Activated CD4-positive, alpha-beta memory T cell treated with anti-CD3 and anti-CD28 coated beads, Interleukin-2, amount 10 ng/mL, durations not matched to agents 7 days and 5 days (primary cell): ENCODE data around the gene DSTN. TPM values are rescaled to one million over a fixed set of nuclear protein-coding genes. Genes with fewer than 3 reads are reported as not detected.

Experiments used
- CTCF ChIA-PET: fragments of 350-600 bp; sonication (Branson Sonifier 250); formaldehyde crosslinking; loops from one replicate; lab custom pipeline; 2021; ENCODE audit warnings: antibody characterized with exemption, inconsistent platforms; lab: Charles Lee
- POLR2A ChIA-PET: fragments of 350-600 bp; sonication (Branson Sonifier 250); formaldehyde crosslinking; loops from one replicate; lab custom pipeline; 2021; ENCODE audit warnings: antibody characterized with exemption; lab: Charles Lee
- DNase-seq: peaks from one replicate; pipeline ENCODE4 v3.0.0-alpha.2; 2020
- H3K27ac Mint-ChIP-seq: one replicate; pipeline ENCODE4 v1.8.0; 2021; ENCODE audit warnings: mild to moderate bottlenecking, mixed read lengths
- H3K27me3 Mint-ChIP-seq: one replicate; pipeline ENCODE4 v1.8.0; 2021; ENCODE audit warnings: mixed read lengths
- H3K36me3 Mint-ChIP-seq: one replicate; pipeline ENCODE4 v1.8.0; 2021; ENCODE audit warnings: low read depth, mixed read lengths
- H3K4me1 Mint-ChIP-seq: one replicate; pipeline ENCODE4 v1.8.0; 2021; ENCODE audit warnings: mixed read lengths
- H3K4me3 Mint-ChIP-seq: one replicate; pipeline ENCODE4 v1.8.0; 2021; ENCODE audit warnings: mild to moderate bottlenecking, mixed read lengths
- H3K9me3 Mint-ChIP-seq: one replicate; pipeline ENCODE4 v1.8.0; 2021; ENCODE audit warnings: mixed read lengths
- total RNA-seq, 2 experiments: library from RNA; stranded (reverse); gene quantifications; one replicate each; pipeline ENCODE4 v1.2.3, GENCODE V29; 2021

Gene DSTN
- total RNA-seq, 2 experiments from 2014 or later, result 104 to 109 TPM

DNA sequence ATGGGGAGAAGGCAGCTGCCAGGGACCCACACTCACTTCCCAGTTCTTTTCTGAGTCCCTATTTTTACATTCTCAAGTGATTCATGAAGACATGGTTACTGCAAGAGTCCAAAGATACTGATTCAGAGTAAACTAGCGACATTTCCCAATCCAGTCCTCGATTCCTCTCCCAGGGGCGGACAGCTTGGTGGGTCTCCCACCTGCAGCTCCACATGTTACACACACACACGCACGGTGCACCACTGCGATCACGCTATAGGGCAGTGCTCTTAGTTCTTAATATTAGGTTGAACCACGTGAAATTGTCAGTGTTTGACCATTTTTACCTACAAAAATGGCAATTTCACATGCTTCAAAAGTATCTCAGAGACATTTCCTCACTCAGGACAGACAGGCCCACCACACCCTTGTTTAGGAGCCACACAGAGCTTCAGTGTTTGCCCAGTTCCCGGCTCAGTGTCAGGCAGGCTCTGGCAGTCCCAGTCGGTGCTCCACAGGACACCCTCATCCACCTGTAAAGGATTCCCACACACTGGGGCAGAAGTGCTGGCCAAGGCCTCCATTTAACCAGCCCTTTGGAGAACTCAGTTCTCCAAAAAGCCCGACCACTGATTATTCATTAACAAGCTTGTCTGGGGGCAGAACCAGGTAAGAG is 60.4 kb downstream of the DSTN start:
- Mint-ChIP-seq H3K4me1 (no peaks in the 10 kb centered on the region), H3K4me3 (no peak overlapping the region), H3K9me3 (no peaks in the 10 kb centered on the region), H3K27me3 (no peaks in the 10 kb centered on the region), H3K36me3 (peaks cover 41% of the 10 kb centered on the region), H3K27ac (no peak overlapping the region)
- CTCF ChIA-PET, result no interaction called here
- POLR2A ChIA-PET, result no interaction called here
- no peak for DNase-seq

DNA sequence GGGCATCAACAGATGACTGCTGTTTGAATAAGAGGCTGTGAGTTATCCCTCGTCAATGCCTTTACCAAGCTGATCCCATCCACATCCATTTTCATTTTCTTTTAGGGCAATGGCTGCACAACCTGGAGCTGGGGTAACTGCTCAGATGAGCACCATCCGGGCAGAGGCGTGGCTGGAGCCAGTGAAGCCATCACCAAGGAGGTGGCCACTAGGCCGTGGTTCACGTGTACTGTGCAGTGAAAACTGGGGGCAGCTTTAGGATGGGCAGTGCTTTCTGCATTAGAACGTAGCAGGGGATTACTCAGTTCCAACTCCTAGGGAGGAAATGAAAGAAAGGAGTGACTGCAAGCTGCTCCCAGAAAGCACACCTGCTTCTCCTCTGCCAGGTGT is 60.9 kb downstream of the DSTN start:
- Mint-ChIP-seq H3K27ac (no peak overlapping the region), H3K27me3 (no peaks in the 10 kb centered on the region), H3K4me3 (no peak overlapping the region), H3K9me3 (no peaks in the 10 kb centered on the region), H3K4me1 (no peaks in the 10 kb centered on the region), H3K36me3 (peaks cover 42% of the 10 kb centered on the region)
- ChIA-PET POLR2A (no interaction called here), CTCF (no interaction called here)
- no peak for DNase-seq

DNA sequence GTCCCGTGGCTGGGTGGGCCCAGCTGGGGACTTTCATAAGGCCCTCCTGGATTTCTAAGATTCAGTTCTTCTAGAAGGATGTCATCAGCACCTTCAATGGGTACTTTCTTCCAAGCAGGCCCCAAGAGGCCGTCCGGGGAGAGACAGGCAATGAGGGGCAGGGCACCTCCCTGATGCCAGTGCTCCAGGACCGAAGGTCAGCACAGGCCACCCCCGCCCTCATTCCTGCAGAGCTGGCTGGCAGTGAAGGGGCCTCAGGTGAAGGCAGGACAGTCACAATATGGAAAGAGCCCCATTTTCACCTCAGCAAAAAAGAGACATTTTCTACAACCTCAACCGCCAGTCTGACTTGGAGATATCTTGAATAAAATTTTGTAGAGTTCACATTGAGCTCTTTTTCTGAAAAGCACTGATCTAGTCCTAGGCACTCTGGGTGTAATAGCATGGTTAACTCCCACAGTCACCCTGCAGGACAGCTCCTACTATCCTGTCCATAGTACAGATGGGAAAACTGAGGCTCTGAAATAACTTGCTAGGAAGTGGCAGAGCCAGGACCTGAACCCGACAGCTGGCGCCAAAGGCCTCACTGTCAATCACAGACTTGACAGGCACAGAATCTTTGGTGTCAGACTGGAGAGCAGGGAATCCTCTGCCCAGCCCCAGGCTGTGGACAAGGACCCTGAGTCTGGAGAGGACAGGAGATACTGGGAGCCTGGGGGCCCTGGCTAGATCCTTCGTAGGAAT is 61.9 kb downstream of the DSTN start:
- no peaks in the 10 kb centered on the region for H3K4me1 Mint-ChIP-seq
- no peaks in the 10 kb centered on the region for H3K27me3 Mint-ChIP-seq
- DNase-seq, result no peak
- H3K27ac Mint-ChIP-seq, result no peak overlapping the region
- H3K36me3 Mint-ChIP-seq, result peaks cover 43% of the 10 kb centered on the region
- no peak overlapping the region for H3K4me3 Mint-ChIP-seq
- no peaks in the 10 kb centered on the region for H3K9me3 Mint-ChIP-seq
- ChIA-PET CTCF (interaction anchor here (0.6 kb wide), 1 partner anchor 51 kb away, joined by 3 read pairs; no protein-coding TSS in a partner anchor), POLR2A (no interaction called here)

GRCh38 chr20:17633221-17633849 is 63.5 kb downstream of the DSTN start:
- H3K9me3 Mint-ChIP-seq, result no peaks in the 10 kb centered on the region
- DNase-seq, result no peak
- ChIA-PET CTCF (no interaction called here), POLR2A (no interaction called here)
- no peaks in the 10 kb centered on the region for H3K4me1 Mint-ChIP-seq
- no peak overlapping the region for H3K4me3 Mint-ChIP-seq
- H3K36me3 Mint-ChIP-seq, result peaks cover 37% of the 10 kb centered on the region
- H3K27ac Mint-ChIP-seq, result no peak overlapping the region
- H3K27me3 Mint-ChIP-seq, result no peaks in the 10 kb centered on the region

GRCh38 chr20:17633850-17634500 is 64.1 kb downstream of the DSTN start:
- no peak for DNase-seq
- Mint-ChIP-seq H3K4me1 (no peaks in the 10 kb centered on the region), H3K9me3 (no peaks in the 10 kb centered on the region), H3K27me3 (no peaks in the 10 kb centered on the region), H3K36me3 (peaks cover 35% of the 10 kb centered on the region), H3K27ac (no peak overlapping the region), H3K4me3 (no peak overlapping the region)
- POLR2A ChIA-PET, result no interaction called here
- CTCF ChIA-PET, result no interaction called here

DNA sequence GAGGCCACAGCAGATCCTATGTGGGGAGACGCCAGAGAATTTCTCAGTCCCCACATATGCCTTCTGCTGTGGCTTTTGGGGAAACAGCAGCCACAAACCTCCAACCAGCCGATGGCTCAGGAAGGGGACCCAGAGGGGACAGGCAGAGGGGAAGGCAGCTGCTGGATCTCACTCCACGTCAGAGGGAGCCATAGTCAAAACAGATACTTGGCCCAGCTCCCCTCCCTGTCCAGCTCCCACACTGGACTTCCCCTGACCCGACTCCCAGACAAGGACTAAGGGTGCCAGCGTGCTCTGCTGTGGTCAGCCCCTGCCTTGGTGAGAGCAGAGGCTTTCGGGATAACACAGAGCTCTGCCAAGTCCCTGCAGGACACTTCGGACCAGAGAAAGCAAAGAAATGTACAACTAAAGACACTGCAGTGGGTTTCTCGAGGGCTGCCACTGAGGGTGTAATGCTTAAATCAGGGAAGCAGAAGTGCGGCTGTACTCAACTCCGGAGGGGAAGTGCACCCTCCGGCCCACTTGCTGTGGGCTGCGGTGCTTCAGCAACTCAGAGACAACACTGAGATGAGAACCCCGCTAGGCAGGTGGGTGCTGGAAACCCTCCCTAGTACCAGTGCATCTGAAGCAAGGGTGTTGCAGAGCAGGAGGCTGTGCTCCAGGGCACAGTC is 64.9 kb downstream of the DSTN start:
- POLR2A ChIA-PET, result no interaction called here
- no peaks in the 10 kb centered on the region for H3K27me3 Mint-ChIP-seq
- H3K4me3 Mint-ChIP-seq, result no peak overlapping the region
- no peaks in the 10 kb centered on the region for H3K4me1 Mint-ChIP-seq
- no peak overlapping the region for H3K27ac Mint-ChIP-seq
- no peaks in the 10 kb centered on the region for H3K9me3 Mint-ChIP-seq
- CTCF ChIA-PET, result no interaction called here
- H3K36me3 Mint-ChIP-seq, result peaks cover 35% of the 10 kb centered on the region
- DNase-seq, result no peak

GRCh38 chr20:17635332-17636244 is 65.7 kb downstream of the DSTN start:
- H3K4me1 Mint-ChIP-seq, result no peaks in the 10 kb centered on the region
- CTCF ChIA-PET, result no interaction called here
- no peaks in the 10 kb centered on the region for H3K9me3 Mint-ChIP-seq
- H3K27me3 Mint-ChIP-seq, result no peaks in the 10 kb centered on the region
- H3K27ac Mint-ChIP-seq, result no peak overlapping the region
- DNase-seq, result no peak
- peaks cover 35% of the 10 kb centered on the region for H3K36me3 Mint-ChIP-seq
- H3K4me3 Mint-ChIP-seq, result no peak overlapping the region
- POLR2A ChIA-PET, result no interaction called here

DNA sequence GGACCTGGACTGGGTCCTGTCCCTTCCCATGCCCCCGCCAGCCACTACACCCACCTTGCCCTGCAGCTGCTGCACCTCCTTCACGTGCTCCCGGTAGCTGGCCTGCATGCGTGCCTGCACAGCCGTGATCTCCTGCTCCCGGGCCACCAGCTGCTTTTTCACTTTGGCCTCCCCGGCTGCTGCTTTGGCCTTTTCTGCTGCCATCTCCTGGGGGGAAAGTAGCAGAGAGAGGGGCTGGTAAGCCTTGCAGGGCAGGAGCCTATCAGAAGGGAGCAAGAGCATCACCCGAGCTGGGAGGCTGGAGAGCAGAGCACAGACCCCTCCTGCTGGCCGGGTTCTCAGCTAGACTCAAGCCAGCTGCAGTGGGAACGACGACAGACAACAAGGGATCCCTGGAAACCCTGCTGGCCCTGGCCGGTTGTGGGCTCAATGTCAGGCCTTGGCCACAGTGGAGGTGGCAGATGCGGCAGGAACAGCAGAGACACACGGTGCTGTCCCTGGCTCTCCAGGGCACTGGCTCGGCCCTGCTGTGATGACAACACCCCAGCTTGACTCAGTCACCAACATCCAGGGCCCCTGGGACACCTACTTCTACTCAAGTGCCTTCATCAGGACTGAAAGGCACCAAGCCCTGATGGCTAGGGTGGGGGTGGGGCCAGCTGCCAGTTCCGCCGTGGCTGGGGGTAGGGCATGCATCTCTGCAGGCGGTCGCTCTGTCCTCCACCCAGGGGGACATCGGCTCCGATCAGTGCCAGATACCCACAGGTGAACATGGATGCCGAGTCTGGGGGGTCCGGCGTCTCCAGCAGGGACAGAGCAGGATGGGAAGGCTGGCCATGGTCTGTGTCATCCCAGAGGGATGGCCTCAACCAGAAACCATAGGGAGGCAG is 66.9 kb downstream of the DSTN start:
- Mint-ChIP-seq H3K4me1 (no peaks in the 10 kb centered on the region), H3K36me3 (peaks cover 36% of the 10 kb centered on the region), H3K27me3 (no peaks in the 10 kb centered on the region), H3K27ac (no peak overlapping the region), H3K4me3 (no peak overlapping the region), H3K9me3 (no peaks in the 10 kb centered on the region)
- ChIA-PET CTCF (no interaction called here), POLR2A (no interaction called here)
- DNase-seq, result no peak

- Mint-ChIP-seq H3K4me3 (no peak overlapping the region), H3K36me3 (peaks cover 33% of the 10 kb centered on the region), H3K27ac (no peak overlapping the region), H3K27me3 (no peaks in the 10 kb centered on the region), H3K9me3 (no peaks in the 10 kb centered on the region), H3K4me1 (no peaks in the 10 kb centered on the region)
- DNase-seq, result no peak
- ChIA-PET POLR2A (no interaction called here), CTCF (interaction anchor here (1.1 to 1.2 kb wide), 2 partner anchors 13 to 45 kb away, joined by 3 read pairs; partner anchors contain the start of gene RRBP1)
Observed at GRCh38 chr20:17637413-17637780, 67.5 kb downstream of the DSTN start.

- DNase-seq, result no peak
- Mint-ChIP-seq H3K9me3 (no peaks in the 10 kb centered on the region), H3K36me3 (peaks cover 29% of the 10 kb centered on the region), H3K4me3 (no peak overlapping the region), H3K4me1 (no peaks in the 10 kb centered on the region), H3K27ac (no peak overlapping the region), H3K27me3 (no peaks in the 10 kb centered on the region)
- ChIA-PET POLR2A (no interaction called here), CTCF (interaction anchor here (1.1 to 1.2 kb wide), 2 partner anchors 12 to 44 kb away, joined by 3 read pairs; partner anchors contain the start of gene RRBP1)
Observed at GRCh38 chr20:17637985-17638640, 68.2 kb downstream of the DSTN start.

DNA sequence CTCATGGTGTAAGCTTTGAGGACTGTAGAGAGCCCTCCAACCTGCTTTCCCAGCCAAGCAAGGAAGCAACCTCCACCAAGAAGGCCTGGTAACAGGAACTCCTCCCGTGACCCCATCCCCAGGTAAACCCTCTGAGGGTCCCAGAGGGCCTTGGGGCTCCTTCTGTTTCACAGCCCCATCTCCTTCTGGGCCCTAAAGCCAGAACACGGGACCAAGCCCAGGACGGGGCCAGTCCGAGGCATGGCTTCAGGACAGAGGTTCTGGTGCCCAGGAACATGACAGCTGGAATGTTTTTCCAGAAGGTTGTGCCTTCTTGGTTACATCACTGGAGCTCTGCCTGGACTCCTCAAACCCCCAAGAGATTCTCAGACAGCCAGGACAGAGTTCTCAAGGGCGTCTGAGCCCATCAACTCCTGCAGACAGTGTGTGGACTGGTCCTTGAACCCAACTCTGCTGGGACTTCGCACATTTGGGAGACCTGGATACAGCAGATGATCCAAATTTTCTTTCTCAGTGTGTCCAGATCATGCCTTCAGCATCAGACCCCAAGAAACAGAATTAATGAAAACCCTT is 69.0 kb downstream of the DSTN start:
- Mint-ChIP-seq H3K4me1 (no peaks in the 10 kb centered on the region), H3K27me3 (no peaks in the 10 kb centered on the region), H3K36me3 (peaks cover 23% of the 10 kb centered on the region), H3K4me3 (no peak overlapping the region), H3K9me3 (no peaks in the 10 kb centered on the region), H3K27ac (no peak overlapping the region)
- POLR2A ChIA-PET, result interaction anchor here (1.6 kb wide), 1 partner anchor 18 kb away, joined by 4 read pairs; no protein-coding TSS in a partner anchor
- no peak for DNase-seq
- CTCF ChIA-PET, result no interaction called here
